ENCODE data around the gene PLPPR1.

DNA sequence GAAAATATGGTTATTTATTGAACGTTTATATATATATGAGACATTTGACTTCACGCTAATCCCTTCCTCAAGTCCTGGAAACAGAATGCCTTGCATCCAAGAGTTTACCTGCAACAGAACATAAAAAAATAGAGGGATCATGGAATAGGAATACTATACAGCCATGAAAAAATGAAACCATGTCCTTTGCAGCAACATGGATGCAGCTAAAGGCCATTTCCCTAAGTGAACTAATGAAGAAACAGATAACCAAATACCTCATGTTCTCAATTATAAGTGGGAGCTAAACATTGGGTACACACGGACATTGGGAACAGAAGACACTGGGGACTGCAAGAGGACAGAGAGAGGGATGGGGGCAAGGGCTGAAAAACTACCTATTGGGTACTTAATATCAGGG, 343.3 kb downstream of the PLPPR1 start:
- TF ChIP-seq, protein P1, sequence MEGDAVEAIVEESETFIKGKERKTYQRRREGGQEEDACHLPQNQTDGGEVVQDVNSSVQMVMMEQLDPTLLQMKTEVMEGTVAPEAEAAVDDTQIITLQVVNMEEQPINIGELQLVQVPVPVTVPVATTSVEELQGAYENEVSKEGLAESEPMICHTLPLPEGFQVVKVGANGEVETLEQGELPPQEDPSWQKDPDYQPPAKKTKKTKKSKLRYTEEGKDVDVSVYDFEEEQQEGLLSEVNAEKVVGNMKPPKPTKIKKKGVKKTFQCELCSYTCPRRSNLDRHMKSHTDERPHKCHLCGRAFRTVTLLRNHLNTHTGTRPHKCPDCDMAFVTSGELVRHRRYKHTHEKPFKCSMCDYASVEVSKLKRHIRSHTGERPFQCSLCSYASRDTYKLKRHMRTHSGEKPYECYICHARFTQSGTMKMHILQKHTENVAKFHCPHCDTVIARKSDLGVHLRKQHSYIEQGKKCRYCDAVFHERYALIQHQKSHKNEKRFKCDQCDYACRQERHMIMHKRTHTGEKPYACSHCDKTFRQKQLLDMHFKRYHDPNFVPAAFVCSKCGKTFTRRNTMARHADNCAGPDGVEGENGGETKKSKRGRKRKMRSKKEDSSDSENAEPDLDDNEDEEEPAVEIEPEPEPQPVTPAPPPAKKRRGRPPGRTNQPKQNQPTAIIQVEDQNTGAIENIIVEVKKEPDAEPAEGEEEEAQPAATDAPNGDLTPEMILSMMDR (IDR thresholded peaks at IDR 0.05; ENCODE audit: low read length): no peak
- no peak for TF ChIP-seq EZH2 (IDR thresholded peaks at IDR 0.05; ENCODE audit: borderline replicate concordance, low read length)

Data from OCI-LY1 (cell line).